22Rv1 (cell line): ENCODE results near the gene ITPR1.

ENCODE experiments used
- H3K27ac ChIP-seq: fragments of 450-650 bp; 2 replicates; pipeline ENCODE4 v1.5.1; 2017
- ZFX ChIP-seq: fragments of 450-650 bp; IDR thresholded peaks from 2 replicates; pipeline ENCODE4 v1.6.1; 2017; ENCODE audit warnings: antibody characterized with exemption, borderline replicate concordance
- TF ChIP-seq, protein P1 (sequence below): fragments of 450-650 bp; IDR thresholded peaks from 2 replicates; pipeline ENCODE4 v1.5.1; 2017; ENCODE audit warnings: mild to moderate bottlenecking

Gene ITPR1

DNA sequence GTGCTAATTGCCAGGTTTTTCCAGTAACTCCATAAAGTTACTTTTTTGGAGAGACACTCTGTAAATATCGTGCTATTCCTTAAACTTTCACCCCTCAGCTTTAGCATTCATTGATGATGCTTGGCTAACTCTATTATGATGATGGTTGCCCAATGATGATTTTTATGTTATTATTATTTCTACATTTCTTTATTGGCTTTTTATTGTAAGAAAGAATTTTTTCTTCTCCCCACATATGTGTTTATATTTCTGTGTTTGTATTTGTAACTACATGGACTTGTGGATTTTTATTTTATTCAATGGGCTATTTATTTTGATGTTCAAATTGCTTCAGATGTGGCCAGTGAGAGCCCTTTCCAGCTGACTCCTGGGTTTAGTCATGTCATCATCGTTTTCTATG is 323.6 kb downstream of the ITPR1 start:
- no peak for TF ChIP-seq ZFX
- TF ChIP-seq, protein P1, sequence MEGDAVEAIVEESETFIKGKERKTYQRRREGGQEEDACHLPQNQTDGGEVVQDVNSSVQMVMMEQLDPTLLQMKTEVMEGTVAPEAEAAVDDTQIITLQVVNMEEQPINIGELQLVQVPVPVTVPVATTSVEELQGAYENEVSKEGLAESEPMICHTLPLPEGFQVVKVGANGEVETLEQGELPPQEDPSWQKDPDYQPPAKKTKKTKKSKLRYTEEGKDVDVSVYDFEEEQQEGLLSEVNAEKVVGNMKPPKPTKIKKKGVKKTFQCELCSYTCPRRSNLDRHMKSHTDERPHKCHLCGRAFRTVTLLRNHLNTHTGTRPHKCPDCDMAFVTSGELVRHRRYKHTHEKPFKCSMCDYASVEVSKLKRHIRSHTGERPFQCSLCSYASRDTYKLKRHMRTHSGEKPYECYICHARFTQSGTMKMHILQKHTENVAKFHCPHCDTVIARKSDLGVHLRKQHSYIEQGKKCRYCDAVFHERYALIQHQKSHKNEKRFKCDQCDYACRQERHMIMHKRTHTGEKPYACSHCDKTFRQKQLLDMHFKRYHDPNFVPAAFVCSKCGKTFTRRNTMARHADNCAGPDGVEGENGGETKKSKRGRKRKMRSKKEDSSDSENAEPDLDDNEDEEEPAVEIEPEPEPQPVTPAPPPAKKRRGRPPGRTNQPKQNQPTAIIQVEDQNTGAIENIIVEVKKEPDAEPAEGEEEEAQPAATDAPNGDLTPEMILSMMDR = no peak
- no peak overlapping the region for H3K27ac ChIP-seq

DNA sequence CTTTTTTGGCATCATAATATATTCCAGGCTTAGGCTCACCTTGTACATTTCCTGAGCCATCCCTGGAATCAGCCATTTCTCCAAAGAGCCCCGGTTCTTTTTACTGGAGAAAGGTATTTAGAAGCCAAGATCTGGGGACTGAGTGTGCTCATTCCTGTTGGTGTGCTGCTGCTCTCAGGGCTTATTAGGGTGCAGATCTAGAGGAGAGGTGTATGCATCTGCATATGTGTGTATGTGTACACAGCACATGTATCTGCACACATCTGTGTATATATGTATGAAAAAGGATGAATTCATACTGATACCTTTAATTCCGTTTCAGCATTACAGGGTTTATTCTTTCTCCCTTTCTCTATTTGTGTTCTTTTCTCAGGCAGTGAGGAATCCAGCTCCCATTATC is 324.0 kb downstream of the ITPR1 start:
- no peak for TF ChIP-seq ZFX
- TF ChIP-seq, protein P1 = no peak
- H3K27ac ChIP-seq = no peak overlapping the region

DNA sequence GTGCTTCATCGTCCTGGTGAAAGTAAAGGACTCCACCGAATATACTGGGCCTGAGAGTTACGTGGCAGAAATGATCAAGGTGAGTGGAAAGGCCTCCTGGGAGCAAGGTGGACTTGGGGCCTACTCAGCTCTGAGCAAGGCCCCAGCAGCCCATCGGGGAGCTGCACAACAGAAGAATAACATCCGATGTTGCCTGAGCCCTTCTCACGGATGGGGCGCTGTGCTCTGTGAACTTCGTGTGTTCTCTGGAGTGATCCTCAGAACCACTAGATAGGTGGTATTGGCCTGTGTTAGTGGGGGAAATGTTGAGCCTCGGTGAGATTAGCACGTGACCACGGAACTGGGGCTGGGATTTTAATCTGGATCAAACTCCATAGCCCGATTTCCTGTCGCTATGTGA is 325.0 kb downstream of the ITPR1 start:
- no peak overlapping the region for H3K27ac ChIP-seq
- TF ChIP-seq, protein P1 = no peak
- TF ChIP-seq ZFX = no peak

DNA sequence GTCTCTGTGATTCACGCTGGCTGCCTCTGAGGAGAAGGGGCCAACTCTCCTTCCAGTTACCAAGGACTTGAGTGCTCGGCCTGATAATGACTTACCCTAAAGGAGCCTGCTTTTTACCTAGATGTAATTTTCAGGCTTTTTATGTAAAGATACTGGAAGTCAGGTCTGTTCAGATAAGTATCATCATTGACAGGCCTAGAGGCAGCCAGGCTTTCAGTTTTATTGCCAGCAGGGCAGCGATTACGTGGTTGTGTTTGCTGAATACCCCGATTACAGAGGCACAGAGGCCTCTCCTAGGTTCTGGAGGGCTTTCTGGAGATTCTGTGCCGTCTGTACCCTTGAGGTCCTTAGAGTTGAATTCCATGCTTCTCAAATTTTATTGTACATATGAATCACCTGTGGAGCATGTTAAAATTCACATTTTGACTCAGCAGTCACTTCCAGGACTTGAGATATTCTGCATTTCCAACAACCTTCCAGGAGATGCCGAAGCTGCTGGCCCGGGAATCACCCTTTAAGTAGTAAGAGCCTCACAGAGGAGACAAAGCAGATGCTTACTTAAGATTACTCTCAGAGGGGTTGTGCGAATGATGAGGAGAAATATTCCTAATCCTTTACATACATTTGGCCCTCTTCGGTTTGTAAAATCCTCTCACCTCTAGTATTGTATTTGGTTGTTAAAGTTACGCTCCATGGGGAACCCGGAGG is 326.0 kb downstream of the ITPR1 start:
- no peak overlapping the region for H3K27ac ChIP-seq
- TF ChIP-seq, protein P1 = no peak
- TF ChIP-seq ZFX = no peak

DNA sequence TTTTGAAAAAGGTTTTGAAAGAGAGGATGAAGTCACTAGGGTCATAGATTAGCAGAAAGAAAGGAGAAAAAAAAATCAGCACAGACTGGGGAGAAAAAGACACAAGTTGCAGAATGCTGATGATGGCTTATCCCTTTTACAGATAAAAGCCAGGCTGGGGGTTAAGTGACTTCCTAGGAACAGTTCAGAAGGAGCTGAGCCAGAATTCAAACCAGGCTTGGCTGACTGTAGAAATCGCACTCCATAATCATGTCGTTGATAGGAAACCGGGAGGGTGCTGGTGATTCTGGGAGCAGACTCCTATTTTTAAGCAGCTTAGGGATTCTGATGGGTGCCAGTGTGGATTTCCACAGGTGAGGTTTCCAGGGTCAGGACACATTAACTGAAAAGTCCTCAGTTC is 326.6 kb downstream of the ITPR1 start:
- TF ChIP-seq ZFX = no peak
- TF ChIP-seq, protein P1 = no peak
- no peak overlapping the region for H3K27ac ChIP-seq

DNA sequence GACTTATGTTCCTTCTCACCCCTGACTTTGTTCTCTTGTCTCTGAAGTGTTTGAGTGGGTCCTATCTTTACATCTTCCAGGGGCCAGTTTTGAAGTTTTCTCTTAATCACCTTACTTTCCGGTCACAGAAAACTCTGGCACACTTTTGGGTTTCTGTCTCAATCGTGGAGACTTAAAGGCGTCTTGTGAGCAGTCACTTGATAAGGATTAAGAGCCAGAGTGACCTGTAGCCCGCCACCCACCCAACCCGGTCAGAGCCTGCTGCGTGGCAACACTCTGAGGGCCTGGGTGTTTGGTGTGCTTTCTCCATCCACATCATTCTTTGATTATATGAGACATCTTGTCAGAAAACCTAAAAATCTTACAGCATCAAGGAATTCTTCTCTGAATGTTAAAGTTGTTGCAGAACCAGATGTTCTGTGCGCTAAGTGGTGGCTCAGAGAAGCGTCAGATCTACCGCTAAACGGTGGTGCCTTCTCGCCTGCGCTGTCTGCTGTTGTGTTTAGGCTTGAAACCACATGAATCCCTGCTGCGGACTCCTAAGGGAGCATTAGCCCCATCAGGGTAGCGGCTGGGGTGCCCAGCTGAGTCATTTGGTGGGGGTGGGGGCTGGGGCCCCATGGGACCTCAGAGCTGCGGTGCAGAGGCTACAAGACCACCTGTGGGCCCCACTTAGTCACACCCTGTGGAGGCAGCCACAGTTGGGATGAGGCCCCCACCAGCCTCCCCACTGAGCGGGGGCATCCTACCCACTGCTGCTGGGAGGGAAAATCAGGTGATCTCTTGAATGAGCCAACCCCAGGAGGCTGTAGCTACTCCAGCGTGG is 327.4 kb downstream of the ITPR1 start:
- TF ChIP-seq, protein P1 = no peak
- TF ChIP-seq ZFX = no peak
- no peak overlapping the region for H3K27ac ChIP-seq

DNA sequence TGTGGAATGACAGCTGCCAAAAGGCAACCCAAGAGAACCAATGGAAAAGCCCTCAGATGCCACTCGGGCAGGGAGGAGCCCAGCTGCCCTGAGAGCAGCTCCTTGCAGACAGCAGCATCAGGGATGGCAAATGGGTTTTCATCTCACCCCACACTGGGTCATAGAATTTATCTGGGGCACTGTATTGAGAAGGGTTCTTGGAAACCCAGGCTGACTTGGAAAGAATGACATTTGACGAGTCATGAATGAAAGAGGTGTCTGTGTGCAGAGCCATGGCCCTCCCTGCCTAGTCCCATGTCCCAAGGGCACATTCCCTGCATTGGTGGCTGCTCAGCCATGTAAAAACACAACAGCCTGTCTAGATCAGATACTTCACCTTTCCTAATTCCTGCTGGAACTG is 328.2 kb downstream of the ITPR1 start:
- no peak for TF ChIP-seq ZFX
- TF ChIP-seq, protein P1 = no peak
- no peak overlapping the region for H3K27ac ChIP-seq
